Measurements from ENCODE around the gene CELA3B. TPM values are rescaled to one million over a fixed set of nuclear protein-coding genes. Genes with fewer than 3 reads are reported as not detected.
"Not testable (repeated sequence)": the region's sequence is repeated elsewhere in the genome, so short reads cannot be mapped to it uniquely, and the experiment has no call there.

CELA3B gene
- total RNA-seq, 1 experiment from 2014 or later: not detected

DNA sequence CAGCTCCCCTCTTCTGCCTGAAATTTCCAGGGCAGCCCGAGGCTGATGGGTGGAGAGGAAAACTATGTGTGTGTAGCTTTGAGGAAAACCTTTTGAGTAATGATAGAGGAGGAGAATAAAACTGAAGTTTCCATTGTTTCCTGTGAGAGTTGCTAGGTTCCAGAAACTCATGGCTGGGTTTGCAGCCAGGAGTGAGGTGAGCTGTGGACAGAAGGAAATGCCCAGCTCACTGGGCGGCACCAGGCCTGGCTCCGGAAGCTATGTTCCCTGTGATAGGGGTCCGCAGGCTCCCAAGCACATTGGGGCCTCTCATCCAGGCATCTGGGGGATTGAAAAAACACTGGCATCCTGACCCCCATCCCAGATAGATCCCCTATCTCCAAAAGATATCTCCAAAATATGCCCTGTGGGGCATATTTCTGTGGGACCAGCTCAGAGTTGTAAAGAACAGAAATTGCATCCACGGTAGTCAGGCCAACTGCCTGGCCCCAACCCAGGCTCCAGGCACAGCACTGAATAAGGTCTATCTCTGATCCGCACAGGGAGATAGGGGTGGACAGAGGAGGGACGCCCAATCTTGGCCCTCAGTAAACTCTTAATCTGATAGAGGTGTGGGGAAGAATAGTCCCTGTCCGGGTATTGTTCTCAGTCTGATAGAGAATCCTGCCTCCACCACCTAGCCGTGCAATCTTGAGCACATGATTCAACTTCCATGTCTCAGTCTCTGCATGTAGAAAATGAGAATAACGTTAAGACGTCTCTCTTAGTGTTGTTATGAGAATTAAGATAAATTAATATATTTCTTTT lies 37.9 kb upstream of the CELA3B start:
- no peaks in the 10 kb centered on the region for H3K27me3 ChIP-seq (ENCODE audit: control insufficient read depth, insufficient read depth, low read length)
- H3K4me3 ChIP-seq (ENCODE audit: insufficient read depth, low read depth, low read length): no peak overlapping the region
- no peak for DNase-seq
- no peaks in the 10 kb centered on the region for H3K36me3 ChIP-seq (replicated peaks; ENCODE audit: control insufficient read depth, insufficient read depth, low read length)

- H3K27me3 ChIP-seq (ENCODE audit: control insufficient read depth, insufficient read depth, low read length): no peaks in the 10 kb centered on the region
- H3K4me3 ChIP-seq (ENCODE audit: insufficient read depth, low read depth, low read length): no peak overlapping the region
- DNase-seq: no peak
- H3K36me3 ChIP-seq (replicated peaks; ENCODE audit: control insufficient read depth, insufficient read depth, low read length): no peaks in the 10 kb centered on the region
These were observed 37.0 kb upstream of the CELA3B start for GRCh38 chr1:21939650-21940374.

GRCh38 chr1:21940492-21940891 lies 36.3 kb upstream of the CELA3B start:
- DNase-seq: no peak
- Histone ChIP-seq H3K36me3 (replicated peaks; ENCODE audit: control insufficient read depth, insufficient read depth, low read length) (no peaks in the 10 kb centered on the region), H3K4me3 (ENCODE audit: insufficient read depth, low read depth, low read length) (no peak overlapping the region), H3K27me3 (ENCODE audit: control insufficient read depth, insufficient read depth, low read length) (no peaks in the 10 kb centered on the region)

- Histone ChIP-seq H3K27me3 (ENCODE audit: control insufficient read depth, insufficient read depth, low read length) (no peaks in the 10 kb centered on the region), H3K4me3 (ENCODE audit: insufficient read depth, low read depth, low read length) (no peak overlapping the region), H3K36me3 (replicated peaks; ENCODE audit: control insufficient read depth, insufficient read depth, low read length) (no peaks in the 10 kb centered on the region)
- DNase-seq: no peak
These were observed 35.5 kb upstream of the CELA3B start for GRCh38 chr1:21941370-21941769.

DNA sequence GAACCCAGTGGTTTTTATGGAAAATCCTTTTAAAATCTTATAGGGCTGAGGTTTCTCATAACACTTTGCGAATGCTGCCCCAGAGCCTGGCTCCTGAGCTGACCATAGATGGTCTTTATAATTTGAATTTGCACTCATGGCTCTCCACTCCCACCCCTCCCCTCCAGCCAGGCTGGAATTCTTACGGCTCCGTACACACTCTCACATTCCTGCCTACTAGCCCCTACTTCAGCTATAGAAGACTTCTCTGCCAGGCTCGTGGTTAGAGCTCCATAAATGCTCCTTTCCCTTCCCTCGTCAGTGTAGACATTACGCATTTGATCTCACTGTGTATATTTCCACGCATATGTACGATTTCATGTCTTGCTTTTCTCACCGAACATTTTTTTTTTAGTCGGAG lies 34.4 kb upstream of the CELA3B start:
- DNase-seq: no peak
- no peak overlapping the region for H3K4me3 ChIP-seq (ENCODE audit: insufficient read depth, low read depth, low read length)
- no peaks in the 10 kb centered on the region for H3K36me3 ChIP-seq (replicated peaks; ENCODE audit: control insufficient read depth, insufficient read depth, low read length)
- H3K27me3 ChIP-seq (ENCODE audit: control insufficient read depth, insufficient read depth, low read length): no peaks in the 10 kb centered on the region

- not testable (repeated sequence) for DNase-seq; H3K36me3 ChIP-seq (replicated peaks; ENCODE audit: control insufficient read depth, insufficient read depth, low read length); H3K27me3 ChIP-seq (ENCODE audit: control insufficient read depth, insufficient read depth, low read length); H3K4me3 ChIP-seq (ENCODE audit: insufficient read depth, low read depth, low read length)
These were observed 33.7 kb upstream of the CELA3B start for GRCh38 chr1:21942959-21943640.

GRCh38 chr1:21944733-21945073 lies 32.1 kb upstream of the CELA3B start:
- DNase-seq: no peak
- no peaks in the 10 kb centered on the region for H3K27me3 ChIP-seq (ENCODE audit: control insufficient read depth, insufficient read depth, low read length)
- H3K36me3 ChIP-seq (replicated peaks; ENCODE audit: control insufficient read depth, insufficient read depth, low read length): no peaks in the 10 kb centered on the region
- no peak overlapping the region for H3K4me3 ChIP-seq (ENCODE audit: insufficient read depth, low read depth, low read length)

DNA sequence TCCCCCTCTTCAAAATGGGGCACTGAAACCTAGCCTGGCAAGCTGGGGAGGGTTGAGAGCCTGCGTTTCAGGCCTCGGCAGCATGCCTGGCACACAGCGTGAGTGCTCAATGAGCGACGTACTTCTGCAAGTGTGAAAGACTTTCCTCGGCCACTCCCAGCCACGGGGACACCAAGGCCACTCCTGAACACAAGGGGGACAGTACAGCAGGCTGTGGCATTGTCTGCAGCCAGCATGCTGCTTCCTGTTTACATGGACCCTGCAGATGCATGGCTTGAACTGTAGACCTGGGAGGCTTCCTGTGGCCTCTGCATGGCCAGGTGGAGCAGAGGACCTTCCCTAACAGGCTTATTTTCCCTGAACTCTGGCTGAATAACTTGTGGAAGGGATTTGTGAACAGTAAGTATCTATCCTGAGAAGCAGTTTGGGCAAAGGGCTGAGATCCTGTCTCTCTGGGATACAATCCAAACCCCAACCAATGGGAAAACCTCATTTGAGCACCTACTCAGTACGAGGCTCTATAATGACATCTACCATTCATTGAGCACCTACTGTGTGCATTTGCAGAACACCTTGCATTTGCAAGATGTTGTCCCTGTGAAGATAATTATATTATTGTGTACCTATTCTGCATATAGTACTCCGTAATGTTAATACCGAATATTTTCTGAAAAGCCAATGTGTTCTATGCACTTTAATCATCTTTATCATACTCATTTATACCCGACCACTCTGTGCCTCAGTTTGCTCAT lies 29.8 kb upstream of the CELA3B start:
- Histone ChIP-seq H3K4me3 (ENCODE audit: insufficient read depth, low read depth, low read length) (no peak overlapping the region), H3K36me3 (replicated peaks; ENCODE audit: control insufficient read depth, insufficient read depth, low read length) (no peaks in the 10 kb centered on the region), H3K27me3 (ENCODE audit: control insufficient read depth, insufficient read depth, low read length) (no peaks in the 10 kb centered on the region)
- no peak for DNase-seq

- H3K4me3 ChIP-seq (ENCODE audit: insufficient read depth, low read depth, low read length): no peak overlapping the region
- H3K27me3 ChIP-seq (ENCODE audit: control insufficient read depth, insufficient read depth, low read length): no peaks in the 10 kb centered on the region
- no peak for DNase-seq
- no peaks in the 10 kb centered on the region for H3K36me3 ChIP-seq (replicated peaks; ENCODE audit: control insufficient read depth, insufficient read depth, low read length)
These were observed 26.1 kb upstream of the CELA3B start for GRCh38 chr1:21950734-21951133.

DNA sequence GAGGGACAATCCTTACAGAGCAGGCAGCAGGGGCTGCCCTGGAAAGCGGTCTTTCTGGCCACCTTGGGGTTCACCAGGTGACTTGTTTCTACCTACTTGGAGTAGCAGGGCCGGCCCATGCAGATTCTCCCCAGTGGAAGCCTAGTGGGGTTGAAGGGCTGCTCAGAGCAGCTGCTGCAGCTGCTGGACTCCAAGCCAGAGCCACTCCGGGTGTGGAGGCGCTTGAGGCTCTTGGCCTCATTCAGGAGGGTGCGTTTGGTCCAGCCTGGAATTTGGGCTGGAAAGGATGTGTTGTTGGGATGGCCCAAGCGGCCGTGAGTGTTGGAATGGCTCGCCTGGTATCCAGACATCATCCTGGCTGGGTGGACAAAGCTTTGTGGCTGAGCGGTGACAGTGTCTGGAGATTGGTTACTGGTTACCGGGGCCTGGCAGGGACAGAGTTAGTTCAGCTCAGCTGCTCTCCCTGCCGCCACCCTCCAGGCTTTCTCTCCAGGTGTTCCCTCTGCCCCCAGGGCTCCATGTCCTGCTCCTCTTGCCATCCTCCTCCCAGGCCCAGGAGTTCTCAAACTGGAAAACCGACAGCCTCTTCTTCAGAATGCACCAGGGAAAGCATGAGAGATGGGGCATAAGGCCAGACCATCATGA lies 25.5 kb upstream of the CELA3B start:
- H3K27me3 ChIP-seq (ENCODE audit: control insufficient read depth, insufficient read depth, low read length): no peaks in the 10 kb centered on the region
- H3K4me3 ChIP-seq (ENCODE audit: insufficient read depth, low read depth, low read length): no peak overlapping the region
- DNase-seq: no peak
- H3K36me3 ChIP-seq (replicated peaks; ENCODE audit: control insufficient read depth, insufficient read depth, low read length): no peaks in the 10 kb centered on the region

- H3K36me3 ChIP-seq (replicated peaks; ENCODE audit: control insufficient read depth, insufficient read depth, low read length): no peaks in the 10 kb centered on the region
- peak; percentile 66 for DNase-seq
- no peak overlapping the region for H3K4me3 ChIP-seq (ENCODE audit: insufficient read depth, low read depth, low read length)
- no peaks in the 10 kb centered on the region for H3K27me3 ChIP-seq (ENCODE audit: control insufficient read depth, insufficient read depth, low read length)
These were observed 23.9 kb upstream of the CELA3B start for GRCh38 chr1:21952786-21953520.

GRCh38 chr1:21955058-21955457 lies 21.8 kb upstream of the CELA3B start:
- no peaks in the 10 kb centered on the region for H3K36me3 ChIP-seq (replicated peaks; ENCODE audit: control insufficient read depth, insufficient read depth, low read length)
- no peak for DNase-seq
- H3K27me3 ChIP-seq (ENCODE audit: control insufficient read depth, insufficient read depth, low read length): no peaks in the 10 kb centered on the region
- no peak overlapping the region for H3K4me3 ChIP-seq (ENCODE audit: insufficient read depth, low read depth, low read length)

GRCh38 chr1:21955501-21956281 lies 21.1 kb upstream of the CELA3B start:
- H3K27me3 ChIP-seq (ENCODE audit: control insufficient read depth, insufficient read depth, low read length): no peaks in the 10 kb centered on the region
- no peak overlapping the region for H3K4me3 ChIP-seq (ENCODE audit: insufficient read depth, low read depth, low read length)
- no peaks in the 10 kb centered on the region for H3K36me3 ChIP-seq (replicated peaks; ENCODE audit: control insufficient read depth, insufficient read depth, low read length)
- DNase-seq: peak; percentile 62

Data from H7 (cell line).